Chondrocyte (in vitro differentiated cells): ENCODE data around the gene HDGFL1. TPM values are rescaled to one million over a fixed set of nuclear protein-coding genes. Genes with fewer than 3 reads are reported as not detected.

Source experiments
- DNase-seq: peaks from one replicate; pipeline ENCODE4 v3.0.0; 2021; ENCODE audit warnings: mixed read lengths, low spot score
- H3K27ac Mint-ChIP-seq: one replicate; pipeline ENCODE4 v1.8.0; 2021; ENCODE audit warnings: mild to moderate bottlenecking, moderate library complexity, mixed read lengths; ENCODE audit not compliant: unreplicated experiment
- H3K27me3 Mint-ChIP-seq: 2 replicates; pipeline ENCODE4 v1.8.0; 2021; ENCODE audit warnings: low read depth, mixed read lengths
- H3K36me3 Mint-ChIP-seq: 2 replicates; pipeline ENCODE4 v1.8.0; 2021; ENCODE audit warnings: low read depth, mixed read lengths
- H3K4me1 Mint-ChIP-seq: 2 replicates; pipeline ENCODE4 v1.8.0; 2021; ENCODE audit warnings: low read depth, mild to moderate bottlenecking, mixed read lengths
- H3K4me3 Mint-ChIP-seq: one replicate; pipeline ENCODE4 v1.8.0; 2021; ENCODE audit warnings: mild to moderate bottlenecking, moderate library complexity, mixed read lengths; ENCODE audit not compliant: unreplicated experiment
- H3K9me3 Mint-ChIP-seq: 2 replicates; pipeline ENCODE4 v1.8.0; 2021; ENCODE audit warnings: low read depth, mixed read lengths
- CTCF ChIP-seq: fragments of 200-600 bp; sonication (generic); IDR thresholded peaks from 2 replicates; pipeline ENCODE4 v1.5.0; 2021; ENCODE audit warnings: antibody characterized with exemption, mild to moderate bottlenecking, moderate library complexity
- total RNA-seq: library from RNA; stranded (reverse); gene quantifications from 3 replicates; pipeline ENCODE4 v1.2.1, GENCODE V29; 2021

Gene HDGFL1
- total RNA-seq, 1 donor from 2014 or later: not detected

DNA sequence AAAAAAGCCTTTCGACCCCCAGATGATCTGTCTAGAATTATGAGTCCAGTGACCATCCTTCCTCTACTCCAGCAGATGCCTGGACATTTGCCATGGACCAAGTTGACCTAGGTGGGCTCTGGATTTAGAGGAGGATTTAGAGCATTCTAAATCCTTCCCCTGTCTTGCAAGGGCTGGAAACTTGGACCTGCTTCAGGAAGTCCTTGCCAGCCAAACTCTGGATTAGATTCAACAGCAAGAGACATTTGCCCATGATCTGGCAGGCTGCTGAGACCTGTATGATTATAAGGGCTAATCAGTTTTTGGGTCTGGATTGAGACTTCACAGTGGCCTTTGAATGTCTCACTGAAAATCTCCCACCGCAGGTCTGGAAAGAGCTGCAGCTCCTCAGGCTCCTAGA, 13.1 kb upstream of the HDGFL1 start:
- Mint-ChIP-seq H3K4me3 (no peak overlapping the region), H3K4me1 (peaks cover 24% of the 10 kb centered on the region), H3K27ac (no peak overlapping the region), H3K9me3 (no peaks in the 10 kb centered on the region), H3K36me3 (no peaks in the 10 kb centered on the region), H3K27me3 (no peaks in the 10 kb centered on the region)
- no peak for TF ChIP-seq CTCF
- DNase-seq: no peak

GRCh38 chr6:22557007-22557406, 12.4 kb upstream of the HDGFL1 start:
- TF ChIP-seq CTCF: no peak
- Mint-ChIP-seq H3K4me3 (no peak overlapping the region), H3K4me1 (peaks cover 17% of the 10 kb centered on the region), H3K27ac (no peak overlapping the region), H3K27me3 (no peaks in the 10 kb centered on the region), H3K9me3 (no peaks in the 10 kb centered on the region), H3K36me3 (no peaks in the 10 kb centered on the region)
- no peak for DNase-seq

DNA sequence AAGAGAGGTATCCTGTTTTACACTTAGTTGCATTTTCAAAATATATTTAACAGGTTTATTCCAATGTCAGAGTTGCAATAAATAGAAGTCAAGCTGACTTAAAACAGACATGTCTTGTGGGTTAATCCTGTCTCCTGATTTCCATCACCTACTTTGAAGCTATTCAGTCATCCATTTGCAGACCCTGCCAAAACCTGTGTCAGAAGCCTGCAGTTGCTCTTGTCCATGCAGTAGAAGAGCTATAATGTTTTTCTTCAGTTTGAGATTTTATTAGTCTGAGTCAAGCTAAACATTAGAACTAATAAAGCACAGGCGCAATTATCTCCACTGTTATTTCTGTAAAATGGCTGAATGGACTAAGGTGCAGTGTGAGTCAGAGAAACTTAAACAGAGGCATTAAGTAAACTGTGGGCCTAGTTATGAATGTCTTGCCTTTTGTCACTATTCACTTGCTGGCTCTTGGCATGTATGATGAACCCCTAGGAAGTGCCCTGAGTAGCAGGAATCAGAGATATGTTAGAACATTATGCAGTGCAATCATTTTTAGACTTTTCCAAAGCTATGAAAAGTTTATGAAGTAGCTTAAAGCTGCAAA, 11.0 kb upstream of the HDGFL1 start:
- no peak for TF ChIP-seq CTCF
- peaks cover 15% of the 10 kb centered on the region for H3K4me1 Mint-ChIP-seq
- no peaks in the 10 kb centered on the region for H3K27me3 Mint-ChIP-seq
- no peak overlapping the region for H3K27ac Mint-ChIP-seq
- no peaks in the 10 kb centered on the region for H3K9me3 Mint-ChIP-seq
- H3K36me3 Mint-ChIP-seq: no peaks in the 10 kb centered on the region
- DNase-seq: no peak
- H3K4me3 Mint-ChIP-seq: no peak overlapping the region

DNA sequence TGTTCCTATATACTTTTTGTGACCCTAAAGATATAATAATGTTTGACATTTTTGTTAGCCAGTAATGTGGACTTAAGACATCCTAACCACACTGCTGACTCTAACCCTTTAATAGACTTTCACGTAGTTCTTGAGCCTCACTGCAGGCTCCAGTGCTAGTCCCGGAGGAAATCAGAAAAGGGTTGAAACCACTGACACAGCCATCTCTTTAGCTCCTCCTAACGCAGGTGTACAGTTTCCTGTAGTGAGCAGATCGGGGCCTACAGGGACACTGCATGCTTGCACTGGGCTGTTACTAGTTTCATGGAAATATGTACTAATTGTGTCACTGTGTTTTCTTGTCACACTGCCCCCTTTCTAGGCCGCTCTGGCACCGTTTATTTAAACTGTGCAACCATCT, 512 bp upstream of the HDGFL1 start:
- no peak for DNase-seq

GRCh38 chr6:22570185-22570551, 802 bp downstream of the HDGFL1 start:
- Mint-ChIP-seq H3K4me1 (no peaks in the 10 kb centered on the region), H3K27me3 (no peaks in the 10 kb centered on the region), H3K9me3 (no peaks in the 10 kb centered on the region), H3K27ac (no peak overlapping the region), H3K4me3 (no peak overlapping the region), H3K36me3 (no peaks in the 10 kb centered on the region)
- DNase-seq: peak; percentile 72
- no peak for TF ChIP-seq CTCF

More for the DNA sequence above, 512 bp upstream of the HDGFL1 start:
- Mint-ChIP-seq H3K9me3 (no peaks in the 10 kb centered on the region), H3K36me3 (no peaks in the 10 kb centered on the region), H3K4me3 (no peak overlapping the region), H3K27me3 (no peaks in the 10 kb centered on the region), H3K4me1 (no peaks in the 10 kb centered on the region), H3K27ac (no peak overlapping the region)
- TF ChIP-seq CTCF: no peak
